CD4-positive, alpha-beta T cell (primary cell): ENCODE measurements around the gene BET1L. TPM values are rescaled to one million over a fixed set of nuclear protein-coding genes. Genes with fewer than 3 reads are reported as not detected.

Experiments
- ATAC-seq: fragments of 200-7000 bp; cut with Tn5 transposase; one replicate; pipeline ENCODE4 v1.10.0; 2022; ENCODE audit warnings: mild to moderate bottlenecking; ENCODE audit not compliant: poor library complexity
- CTCF ChIA-PET: fragments of 350-600 bp; sonication (Branson Sonifier 250); formaldehyde crosslinking; loops from one replicate; lab custom pipeline; 2021; ENCODE audit warnings: antibody characterized with exemption, inconsistent platforms; lab: Charles Lee
- POLR2A ChIA-PET: fragments of 350-600 bp; sonication (Branson Sonifier 250); formaldehyde crosslinking; loops from one replicate; lab custom pipeline; 2021; ENCODE audit warnings: antibody characterized with exemption, inconsistent platforms; lab: Charles Lee
- DNase-seq, 14 experiments: peaks; one replicate each; pipeline ENCODE4 v3.0.0-alpha.2; 2013 to 2020; ENCODE audit warnings: mixed read lengths in 2 of 14
- H3K27ac ChIP-seq, 2 donors: one replicate each; pipeline versions ENCODE4 v1.5.1 to v1.7.0; 2013; ENCODE audit warnings: low read length in 2 of 2, low read depth in 1 of 2, mild to moderate bottlenecking in 1 of 2
- H3K27me3 ChIP-seq, 2 experiments: 1 replicate in 1 of 2; 2 replicates in 1 of 2; pipeline versions ENCODE4 v1.6.1 to v1.7.0; 2013; ENCODE audit warnings: low read length in 2 of 2, control low read depth in 1 of 2, mild to moderate bottlenecking in 1 of 2, moderate library complexity in 1 of 2; ENCODE audit not compliant: insufficient read depth in 2 of 2, control insufficient read depth in 1 of 2
- H3K36me3 ChIP-seq: one replicate; pipeline ENCODE4 v1.6.1; 2013; ENCODE audit warnings: low read length, control low read depth; ENCODE audit not compliant: insufficient read depth
- H3K4me1 ChIP-seq: one replicate; pipeline ENCODE4 v1.6.1; 2013; ENCODE audit warnings: low read length, control low read depth; ENCODE audit not compliant: insufficient read depth
- H3K4me3 ChIP-seq: one replicate; pipeline ENCODE4 v1.5.1; 2013; ENCODE audit warnings: mild to moderate bottlenecking, low read length, moderate library complexity
- H3K9me3 ChIP-seq, 2 experiments: 1 replicate in 1 of 2; 2 replicates in 1 of 2; pipeline versions ENCODE4 v1.6.1 to v1.7.0; 2013; ENCODE audit warnings: low read length in 2 of 2, mild to moderate bottlenecking in 2 of 2, control low read depth in 1 of 2, moderate library complexity in 1 of 2; ENCODE audit not compliant: control insufficient read depth in 1 of 2, insufficient read depth in 1 of 2
- H3K27ac Mint-ChIP-seq: one replicate; pipeline ENCODE4 v1.8.0; 2020; ENCODE audit warnings: mixed read lengths
- H3K27me3 Mint-ChIP-seq: one replicate; pipeline ENCODE4 v1.8.0; 2021; ENCODE audit warnings: mixed read lengths
- H3K36me3 Mint-ChIP-seq: one replicate; pipeline ENCODE4 v1.8.0; 2021; ENCODE audit warnings: low read depth, mixed read lengths
- H3K4me1 Mint-ChIP-seq: one replicate; pipeline ENCODE4 v1.8.0; 2021; ENCODE audit warnings: low read depth, mixed read lengths
- H3K4me3 Mint-ChIP-seq: one replicate; pipeline ENCODE4 v1.8.0; 2020; ENCODE audit warnings: mild to moderate bottlenecking, mixed read lengths
- H3K9me3 Mint-ChIP-seq: one replicate; pipeline ENCODE4 v1.8.0; 2020; ENCODE audit warnings: mixed read lengths
- CTCF ChIP-seq: fragments of 200-600 bp; IDR thresholded peaks from one replicate; pipeline ENCODE4 v1.8.0; 2022; ENCODE audit warnings: antibody characterized with exemption, mild to moderate bottlenecking
- intact Hi-C, 2 experiments: fragments of 100-400 bp; cut with DNase I in 1 of 2; cut with micrococcal nuclease in 1 of 2; formaldehyde crosslinking; loops; one replicate each; pipeline versions ENCODE4 v1.15.1 to v1.9.0; 2023 to 2025; cut with DNase I, micrococcal nuclease
- total RNA-seq, 174 experiments: library from RNA in 2 of 174; stranded (reverse) in 2 of 174; gene quantifications; one replicate each; pipeline ENCODE4 v1.2.3 and lab custom pipeline; 2021 to 2026

The BET1L gene
- total RNA-seq, 2 experiments from 2014 or later, result 69.5 to 72.7 TPM

- no peaks in the 10 kb centered on the region for H3K9me3 Mint-ChIP-seq
Measured at GRCh38 chr11:210803-211180, 3.6 kb upstream of the BET1L start.

GRCh38 chr11:210122-210802 is 3.1 kb upstream of the BET1L start:
- TF ChIP-seq CTCF, result no peak
- H3K36me3 Mint-ChIP-seq, result peaks cover 92% of the 10 kb centered on the region
- Histone ChIP-seq H3K9me3 (no peaks in the 10 kb centered on the region), H3K4me3 (no peak overlapping the region), H3K4me1 (peaks cover 49% of the 10 kb centered on the region), H3K36me3 (peaks cover 64% of the 10 kb centered on the region), H3K27me3 (no peaks in the 10 kb centered on the region), H3K27ac (peak overlapping the region in 1 of 2 donors; percentile 4)
- peak overlapping the region; percentile 95 for H3K4me3 Mint-ChIP-seq
- ChIA-PET POLR2A (interaction anchor here (1.1 to 3.7 kb wide), 3 partner anchors 25 to 296 kb away, joined by 3 to 79 read pairs (median 3); partner anchors contain the start of genes PSMD13 and SIRT3), CTCF (no interaction called here)
- no peak for ATAC-seq
- H3K9me3 Mint-ChIP-seq, result no peaks in the 10 kb centered on the region
- H3K4me1 Mint-ChIP-seq, result peaks cover 36% of the 10 kb centered on the region
- peak in 2 of 14 experiments; percentile 19 to 25 for DNase-seq
- H3K27me3 Mint-ChIP-seq, result no peaks in the 10 kb centered on the region
- peak overlapping the region; percentile 99 for H3K27ac Mint-ChIP-seq
- intact Hi-C loops, result loop anchor here in 1 of 2 experiments (10.0 kb wide), 1 partner anchor 1535 kb away; no protein-coding TSS in a partner anchor

More at GRCh38 chr11:210803-211180, 3.6 kb upstream of the BET1L start:
- peak overlapping the region; percentile 75 for H3K4me3 Mint-ChIP-seq
- no peak for ATAC-seq
- Histone ChIP-seq H3K9me3 (no peaks in the 10 kb centered on the region), H3K4me3 (no peak overlapping the region), H3K4me1 (peaks cover 44% of the 10 kb centered on the region), H3K27me3 (no peaks in the 10 kb centered on the region), H3K27ac (no peak overlapping the region), H3K36me3 (peaks cover 64% of the 10 kb centered on the region)
- H3K27me3 Mint-ChIP-seq, result no peaks in the 10 kb centered on the region
- ChIA-PET POLR2A (no interaction called here), CTCF (no interaction called here)
- H3K27ac Mint-ChIP-seq, result peak overlapping the region; percentile 76
- no peak for TF ChIP-seq CTCF
- peaks cover 93% of the 10 kb centered on the region for H3K36me3 Mint-ChIP-seq
- DNase-seq, result no peak
- intact Hi-C loops, result loop anchor here in 1 of 2 experiments (10.0 kb wide), 1 partner anchor 1534 kb away; no protein-coding TSS in a partner anchor
- peaks cover 33% of the 10 kb centered on the region for H3K4me1 Mint-ChIP-seq

GRCh38 chr11:209275-210121 is 2.3 kb upstream of the BET1L start:
- no peak for ATAC-seq
- peaks cover 66% of the 10 kb centered on the region for H3K36me3 ChIP-seq
- intact Hi-C loops, result loop anchor here (5.0 to 10.0 kb wide), 7 partner anchors 43 to 1535 kb away; partner anchors contain the start of genes IFITM1 (in 1 of the 2), PTDSS2 (in 1 of the 2) and RNH1 (in 1 of the 2)
- H3K4me1 ChIP-seq, result peaks cover 57% of the 10 kb centered on the region
- no peaks in the 10 kb centered on the region for H3K9me3 ChIP-seq
- CTCF ChIA-PET, result interaction anchor here (1.3 kb wide), 1 partner anchor 239 kb away, joined by 3 read pairs; no protein-coding TSS in a partner anchor
- Mint-ChIP-seq H3K4me1 (peaks cover 40% of the 10 kb centered on the region), H3K36me3 (peaks cover 91% of the 10 kb centered on the region), H3K9me3 (no peaks in the 10 kb centered on the region), H3K27me3 (no peaks in the 10 kb centered on the region), H3K27ac (peak overlapping the region; percentile 99), H3K4me3 (peak overlapping the region; percentile 95)
- no peaks in the 10 kb centered on the region for H3K27me3 ChIP-seq
- peak overlapping the region; percentile 69 for H3K4me3 ChIP-seq
- POLR2A ChIA-PET, result interaction anchor here (1.1 to 3.7 kb wide), 8 partner anchors 26 to 297 kb away, joined by 3 to 79 read pairs (median 3); partner anchors contain the start of genes PSMD13, PTDSS2 and SIRT3
- peak overlapping the region; percentile 40 to 62 for H3K27ac ChIP-seq
- TF ChIP-seq CTCF, result no peak
- DNase-seq, result peak in 2 of 14 experiments; percentile 33 to 45
